Uterus (tissue), 4 donors: ENCODE data around the gene GNG11. TPM values are rescaled to one million over a fixed set of nuclear protein-coding genes. Genes with fewer than 3 reads are reported as not detected.

Source experiments
- DNase-seq, 2 donors: peaks; one replicate each; pipeline ENCODE4 v3.0.0-alpha.2; 2019 to 2020
- H3K27ac ChIP-seq, 2 donors: fragments of 200-600 bp; sonication (generic); 1 replicate in 1 of 2; 2 replicates in 1 of 2; pipeline ENCODE4 v1.5.1; 2016 to 2018
- H3K27me3 ChIP-seq, 2 donors: fragments of 200-600 bp; sonication (generic); one replicate each; pipeline ENCODE4 v1.5.1; 2018 to 2019; ENCODE audit warnings: control low read depth in 1 of 2
- H3K36me3 ChIP-seq, 2 donors: fragments of 200-600 bp; sonication (generic); one replicate each; pipeline ENCODE4 v1.5.1; 2019; ENCODE audit warnings: control low read depth in 1 of 2
- H3K4me1 ChIP-seq, 2 donors: fragments of 200-600 bp; sonication (generic); one replicate each; pipeline ENCODE4 v1.5.1; 2018 to 2019; ENCODE audit warnings: control low read depth in 1 of 2
- H3K4me3 ChIP-seq, 2 donors: fragments of 200-600 bp; sonication (generic); 1 replicate in 1 of 2; 2 replicates in 1 of 2; pipeline ENCODE4 v1.5.1; 2018 to 2019; ENCODE audit warnings: mild to moderate bottlenecking in 1 of 2
- H3K9me3 ChIP-seq, 2 donors: fragments of 200-600 bp; sonication (generic); one replicate each; pipeline ENCODE4 v1.5.1; 2019; ENCODE audit warnings: control low read depth in 1 of 2
- CTCF ChIP-seq, 4 experiments: fragments of 200-600 bp in 2 of 4; fragments of 450-650 bp in 2 of 4; sonication (generic) in 2 of 4; IDR thresholded peaks; one replicate each; pipeline ENCODE4 v1.5.1; 2016 to 2019; ENCODE audit warnings: antibody characterized with exemption in 4 of 4, mild to moderate bottlenecking in 2 of 4, moderate library complexity in 1 of 4
- POLR2A ChIP-seq, 2 donors: fragments of 450-650 bp; IDR thresholded peaks; one replicate each; pipeline ENCODE4 v1.6.1; 2016; ENCODE audit warnings: antibody characterized with exemption in 2 of 2, mild to moderate bottlenecking in 1 of 2, moderate library complexity in 1 of 2
- intact Hi-C: fragments of 100-400 bp; cut with DNase I; formaldehyde crosslinking; loops from one replicate; pipeline ENCODE4 v1.15.1; 2023; ENCODE audit warnings: low total_unique reads
- total RNA-seq, 4 donors: library from RNA; depleted of rRNA in 3 of 4; stranded (reverse); fragments of >200 nt in 3 of 4; gene quantifications; one replicate each; pipeline versions ENCODE4 v1.1.0 to v1.2.4, GENCODE V29; 2014 to 2023
- donor health status: DM: yes; HTN: yes; CAD: no.

GNG11 gene
- 10 to 100 TPM; 33.0 to 75.9 (median 49.0) TPM for total RNA-seq

GRCh38 chr7:93921607-93922566 is at the start of gene GNG11:
GNG11 (plus strand) TSS chr7:93921735; CDS start chr7:93922138, 403 bp downstream.
- Histone ChIP-seq H3K9me3 (no peaks in the 10 kb centered on the region), H3K27ac (peak within 1 kb of the TSS; percentile 98), H3K4me3 (peak within 1 kb of the TSS; percentile 76 to 81), H3K4me1 (no peaks in the 10 kb centered on the region), H3K36me3 (no peaks in the 10 kb centered on the region), H3K27me3 (no peaks in the 10 kb centered on the region)
- DNase-seq = peak; percentile 75 to 79
- TF ChIP-seq POLR2A (IDR thresholded peaks at IDR 0.05) (peak; percentile 32 to 40), CTCF (IDR thresholded peaks at IDR 0.05) (no peak)
- intact Hi-C loops = no loop called here

GRCh38 chr7:93873998-93874574 is 47.4 kb upstream of the GNG11 start:
- DNase-seq = no peak
- H3K27me3 ChIP-seq = no peaks in the 10 kb centered on the region
- no peaks in the 10 kb centered on the region for H3K9me3 ChIP-seq
- H3K4me1 ChIP-seq = no peaks in the 10 kb centered on the region
- no peak overlapping the region for H3K4me3 ChIP-seq
- intact Hi-C loops = no loop called here
- no peak overlapping the region for H3K27ac ChIP-seq
- H3K36me3 ChIP-seq = no peaks in the 10 kb centered on the region
- TF ChIP-seq CTCF (IDR thresholded peaks at IDR 0.05) (no peak), POLR2A (IDR thresholded peaks at IDR 0.05) (no peak)

GRCh38 chr7:93877742-93878141 is 43.8 kb upstream of the GNG11 start:
- Histone ChIP-seq H3K4me3 (no peak overlapping the region), H3K27me3 (no peaks in the 10 kb centered on the region), H3K9me3 (no peaks in the 10 kb centered on the region), H3K27ac (no peak overlapping the region), H3K4me1 (no peaks in the 10 kb centered on the region), H3K36me3 (no peaks in the 10 kb centered on the region)
- TF ChIP-seq CTCF (IDR thresholded peaks at IDR 0.05) (no peak), POLR2A (IDR thresholded peaks at IDR 0.05) (no peak)
- DNase-seq = no peak
- intact Hi-C loops = no loop called here

- Histone ChIP-seq H3K4me1 (no peaks in the 10 kb centered on the region), H3K4me3 (no peak overlapping the region), H3K9me3 (no peaks in the 10 kb centered on the region), H3K36me3 (no peaks in the 10 kb centered on the region), H3K27ac (no peak overlapping the region), H3K27me3 (no peaks in the 10 kb centered on the region)
- intact Hi-C loops = no loop called here
- TF ChIP-seq POLR2A (IDR thresholded peaks at IDR 0.05) (no peak), CTCF (IDR thresholded peaks at IDR 0.05) (no peak)
- DNase-seq = no peak
Observed at GRCh38 chr7:93879356-93879755, 42.2 kb upstream of the GNG11 start.

GRCh38 chr7:93882468-93882867 is 39.1 kb upstream of the GNG11 start:
- no peak for TF ChIP-seq POLR2A (IDR thresholded peaks at IDR 0.05)
- Histone ChIP-seq H3K9me3 (no peaks in the 10 kb centered on the region), H3K4me1 (no peaks in the 10 kb centered on the region), H3K36me3 (no peaks in the 10 kb centered on the region), H3K27ac (no peak overlapping the region), H3K4me3 (no peak overlapping the region), H3K27me3 (no peaks in the 10 kb centered on the region)
- intact Hi-C loops = no loop called here
- no peak for DNase-seq
